ENCODE data around the gene DUS3L.
"Not testable (repeated sequence)": the region's sequence is repeated elsewhere in the genome, so short reads cannot be mapped to it uniquely, and the experiment has no call there.

Gene DUS3L

DNA sequence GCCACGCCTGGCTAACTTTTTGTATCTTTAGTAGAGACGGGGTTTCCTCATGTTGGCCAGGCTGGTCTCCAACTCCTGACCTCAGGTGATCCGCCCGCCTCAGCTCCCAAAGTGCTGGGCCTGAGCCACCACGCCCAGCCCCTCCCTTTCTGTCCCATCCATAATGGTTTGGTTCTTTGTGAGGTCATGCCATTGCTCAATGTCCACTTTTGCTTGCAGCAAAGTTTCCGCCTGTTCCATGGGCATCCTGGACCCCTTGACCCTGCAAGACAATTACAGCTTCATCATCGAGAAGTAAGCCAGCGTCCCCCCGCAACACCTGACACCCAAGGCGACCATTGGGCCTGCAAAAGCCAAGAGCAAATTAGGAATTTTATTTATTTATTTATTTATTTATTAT, 23.0 kb downstream of the DUS3L start:
- FAIRE-seq: no peak

DNA sequence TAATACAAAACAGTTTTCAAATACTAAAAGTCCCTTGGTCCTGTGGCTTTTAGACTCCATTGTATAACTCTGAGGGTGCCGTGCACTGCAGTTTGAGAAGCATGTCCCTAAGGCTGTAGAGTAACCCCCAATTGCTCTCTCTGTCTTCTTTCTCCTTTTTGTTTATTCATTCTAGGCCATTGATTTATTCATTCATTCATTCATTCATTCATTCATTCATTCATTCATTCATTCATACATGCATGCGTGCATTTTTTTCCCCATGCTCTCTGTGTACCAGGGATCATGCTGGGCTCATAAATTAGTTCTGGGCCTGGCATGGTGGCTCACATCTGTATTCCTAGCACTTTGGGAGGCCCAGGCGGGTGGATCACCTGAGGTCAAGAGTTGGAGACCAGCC, 25.7 kb downstream of the DUS3L start:
- FAIRE-seq: no peak

DNA sequence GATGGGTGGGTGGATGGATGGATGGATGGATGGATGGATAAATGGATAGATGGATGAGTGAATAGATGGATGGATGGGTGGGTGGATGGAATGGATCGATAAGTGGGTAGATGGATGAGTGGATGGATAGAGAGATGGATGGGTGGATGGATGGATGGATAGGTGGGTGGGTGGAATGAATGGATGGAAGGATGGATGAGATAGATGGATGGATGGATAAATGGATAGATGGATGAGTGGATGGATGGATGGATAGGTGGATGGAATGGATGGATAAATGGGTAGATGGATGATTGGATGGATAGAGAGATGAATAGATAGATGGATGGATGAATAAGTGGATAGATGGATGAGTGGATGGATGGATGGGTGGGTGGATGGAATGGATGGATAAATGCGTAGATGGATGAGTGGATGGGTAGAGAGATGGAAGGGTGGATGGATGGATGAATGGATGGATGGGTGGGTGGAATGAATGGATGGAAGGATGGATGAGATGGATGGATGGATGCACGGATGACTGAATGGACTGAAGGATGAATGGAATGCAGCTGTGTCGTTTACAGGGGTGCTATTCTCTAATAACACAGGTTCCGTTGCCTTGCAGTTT, 28.2 kb downstream of the DUS3L start:
- no peak for FAIRE-seq

DNA sequence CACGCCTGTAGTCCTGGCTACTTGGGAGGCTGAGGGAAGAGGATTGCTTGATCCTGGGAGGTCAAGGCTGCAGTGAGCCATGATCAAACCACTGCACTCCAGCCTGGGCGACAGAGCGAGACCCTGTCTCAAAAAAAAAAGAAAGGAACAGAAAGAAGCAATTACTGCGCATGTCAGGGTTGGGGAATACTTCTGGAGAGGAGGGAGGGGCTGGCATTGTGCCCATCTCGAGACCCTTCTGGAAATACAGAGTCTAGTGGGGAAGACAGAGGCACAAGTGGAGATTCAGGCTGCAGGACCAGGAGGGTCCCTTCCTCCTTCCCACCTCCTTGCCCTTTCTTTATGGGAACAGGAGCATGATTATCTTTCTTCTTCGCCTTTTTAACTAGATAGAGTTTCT, 37.2 kb downstream of the DUS3L start:
- no peak for FAIRE-seq

DNA sequence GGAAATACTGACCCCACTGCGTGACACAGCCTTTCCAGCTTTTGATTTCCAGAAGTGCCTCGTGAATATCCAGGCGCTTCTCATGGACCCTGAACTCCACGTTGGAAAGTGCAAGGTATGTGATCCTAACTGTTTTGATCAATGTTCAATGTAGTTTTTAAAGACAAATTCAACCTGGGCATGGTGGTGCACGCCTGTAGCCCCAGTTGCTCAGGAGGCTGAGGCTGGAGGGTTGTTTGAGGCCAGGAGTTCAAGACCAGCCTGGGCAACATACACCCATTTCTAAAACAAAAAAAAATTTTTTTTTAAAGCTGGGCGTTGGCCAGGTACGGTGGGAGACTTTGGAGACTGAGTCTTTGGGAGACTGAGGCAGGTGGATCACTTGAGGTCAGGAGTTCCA, 39.3 kb downstream of the DUS3L start:
- FAIRE-seq: no peak

DNA sequence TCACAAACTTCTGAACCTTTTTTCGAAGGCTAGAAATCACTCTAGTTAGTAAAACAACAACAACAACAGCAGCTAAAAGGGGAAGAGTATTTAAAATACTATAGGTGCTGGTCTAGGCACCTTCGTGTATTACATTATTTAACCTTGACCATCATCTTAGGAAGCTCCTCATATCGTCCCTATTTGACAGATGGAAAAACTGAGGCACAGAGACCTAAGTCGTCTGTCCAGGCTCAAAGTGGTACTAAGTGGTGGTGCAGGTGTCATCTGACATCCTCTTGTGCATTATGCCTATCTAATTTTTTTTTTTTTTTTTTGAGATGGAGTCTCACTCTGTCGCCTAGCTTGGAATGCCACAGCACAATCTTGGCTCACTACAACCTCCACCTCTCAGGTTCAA, 41.5 kb downstream of the DUS3L start:
- no peak for FAIRE-seq

DNA sequence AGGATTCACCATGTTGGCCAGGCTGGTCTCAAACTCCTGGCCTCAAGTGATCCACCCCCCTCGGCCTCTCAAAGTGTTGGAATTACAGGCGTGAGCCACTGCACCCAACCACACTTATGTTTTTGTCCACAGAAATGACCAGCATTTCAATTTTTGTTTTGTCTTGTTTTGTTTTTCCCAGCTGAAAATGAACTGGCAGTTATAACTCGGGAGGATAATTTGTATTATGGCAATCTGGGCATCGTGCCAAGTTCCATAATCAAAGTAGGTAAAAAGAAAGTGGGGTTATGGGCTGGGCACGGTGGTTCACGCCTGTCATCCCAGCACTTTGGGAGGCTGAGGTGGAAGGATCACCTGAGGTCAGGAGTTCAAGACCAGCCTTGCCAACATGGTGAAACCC, 42.0 kb downstream of the DUS3L start:
- not testable (repeated sequence) for FAIRE-seq

DNA sequence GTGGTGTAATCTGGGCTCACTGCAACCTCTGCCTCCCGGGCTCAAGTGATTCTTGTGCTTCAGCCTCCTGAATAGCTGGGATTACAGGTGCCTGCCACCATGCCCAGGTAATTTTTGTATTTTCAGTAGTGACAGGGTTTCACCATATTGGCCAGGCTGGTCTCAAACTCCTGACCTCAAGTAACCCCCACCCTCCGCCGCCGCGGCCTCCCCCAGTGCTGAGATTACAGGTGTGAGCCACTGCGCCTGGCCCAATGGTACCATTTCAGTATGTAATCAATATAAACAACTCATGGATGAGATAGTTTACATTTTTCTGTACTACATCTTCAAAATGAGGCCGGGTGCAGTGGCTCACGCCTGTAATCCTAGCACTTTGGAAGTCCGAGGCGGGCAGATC, 46.0 kb downstream of the DUS3L start:
- FAIRE-seq: not testable (repeated sequence)

DNA sequence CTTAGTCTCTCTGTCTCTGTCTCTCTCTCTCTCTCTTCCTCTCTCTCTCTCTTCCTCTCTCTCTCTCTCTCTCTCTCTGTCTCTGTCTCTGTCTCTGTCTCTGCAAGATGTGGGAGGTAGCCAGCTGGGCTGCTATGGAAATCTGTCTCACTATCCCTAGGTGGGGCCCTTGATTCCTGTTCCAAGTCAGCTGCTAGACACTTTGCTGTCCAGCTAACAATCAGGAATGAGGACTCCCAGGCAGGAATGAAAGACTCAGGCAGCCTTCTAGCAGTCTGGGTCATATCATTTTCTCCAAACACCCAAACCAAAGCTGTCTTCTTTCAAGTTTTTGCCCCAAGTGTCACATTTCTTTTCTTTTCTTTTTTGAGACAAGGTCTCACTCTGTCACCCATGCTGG, 47.3 kb downstream of the DUS3L start:
- no peak for FAIRE-seq

DNA sequence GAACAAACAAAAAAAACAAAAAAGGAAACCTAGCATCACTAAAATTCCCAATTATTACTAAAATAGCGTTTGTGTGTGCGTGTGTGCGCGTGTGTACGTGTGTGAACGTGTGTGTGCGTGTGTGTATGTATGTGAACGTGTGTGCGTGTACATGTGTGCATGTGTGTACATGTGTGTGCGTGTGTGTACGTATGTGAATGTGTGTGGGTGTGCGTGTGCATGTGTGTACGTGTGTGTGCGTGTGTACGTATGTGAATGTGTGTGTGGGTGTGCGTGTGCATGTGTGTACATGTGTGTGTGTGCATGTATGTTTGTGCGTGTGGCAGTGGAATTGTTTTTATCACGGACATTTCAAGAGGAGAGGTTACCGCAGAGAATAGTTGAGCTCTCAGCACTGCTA, 48.9 kb downstream of the DUS3L start:
- no peak for FAIRE-seq

DNA sequence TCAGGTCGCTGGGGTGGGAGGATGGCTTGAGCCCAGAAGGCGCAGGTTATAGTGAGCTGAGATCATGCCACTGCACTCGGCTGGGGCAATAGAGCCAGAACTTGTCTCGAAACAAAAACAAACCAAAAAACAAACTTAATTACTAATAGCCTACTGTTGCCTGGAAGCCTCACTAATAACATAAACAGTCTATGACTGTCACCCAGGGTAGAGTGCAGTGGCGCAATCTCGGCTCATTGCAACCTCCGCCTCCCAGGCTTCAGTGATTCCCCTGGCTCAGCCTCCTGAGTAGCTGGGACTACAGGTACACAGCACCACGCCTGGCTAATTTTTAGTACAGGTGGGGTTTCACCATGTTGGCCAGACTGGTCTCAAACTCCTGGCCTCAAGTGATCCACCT, 52.5 kb downstream of the DUS3L start:
- no peak for FAIRE-seq
